ENCODE measurements around the gene PDE7B.

Gene PDE7B

GRCh38 chr6:136031982-136032381, 180.5 kb downstream of the PDE7B start:
- DNase-seq (ENCODE audit: low spot score) = no peak

- DNase-seq (ENCODE audit: low spot score) = no peak
Measured at GRCh38 chr6:136033416-136033815, 181.9 kb downstream of the PDE7B start.

GRCh38 chr6:136034422-136034821, 182.9 kb downstream of the PDE7B start:
- no peak for DNase-seq (ENCODE audit: low spot score)

GRCh38 chr6:136035378-136036070, 184.0 kb downstream of the PDE7B start:
- no peak for DNase-seq (ENCODE audit: low spot score)

GRCh38 chr6:136036071-136036380, 184.5 kb downstream of the PDE7B start:
- DNase-seq (ENCODE audit: low spot score) = no peak

GRCh38 chr6:136036601-136037000, 185.1 kb downstream of the PDE7B start:
- DNase-seq (ENCODE audit: low spot score) = no peak

GRCh38 chr6:136037242-136037875, 185.9 kb downstream of the PDE7B start:
- no peak for DNase-seq (ENCODE audit: low spot score)

- no peak for DNase-seq (ENCODE audit: low spot score)
Measured at GRCh38 chr6:136037876-136038460, 186.5 kb downstream of the PDE7B start.

- no peak for DNase-seq (ENCODE audit: low spot score)
Measured at GRCh38 chr6:136038531-136038930, 187.0 kb downstream of the PDE7B start.

- DNase-seq (ENCODE audit: low spot score) = no peak
Measured at GRCh38 chr6:136039185-136039584, 187.7 kb downstream of the PDE7B start.

- no peak for DNase-seq (ENCODE audit: low spot score)
Measured at GRCh38 chr6:136050475-136050874, 199.0 kb downstream of the PDE7B start.

- DNase-seq (ENCODE audit: low spot score) = no peak
Measured at GRCh38 chr6:136051140-136051775, 199.8 kb downstream of the PDE7B start.

- no peak for DNase-seq (ENCODE audit: low spot score)
Measured at GRCh38 chr6:136052031-136052430, 200.5 kb downstream of the PDE7B start.

GRCh38 chr6:136058852-136059251, 207.4 kb downstream of the PDE7B start:
- no peak for DNase-seq (ENCODE audit: low spot score)

GRCh38 chr6:136059308-136059707, 207.8 kb downstream of the PDE7B start:
- DNase-seq (ENCODE audit: low spot score) = peak; percentile 63

- no peak for DNase-seq (ENCODE audit: low spot score)
Measured at GRCh38 chr6:136060052-136060451, 208.6 kb downstream of the PDE7B start.

- no peak for DNase-seq (ENCODE audit: low spot score)
Measured at GRCh38 chr6:136060759-136061158, 209.3 kb downstream of the PDE7B start.

- no peak for DNase-seq (ENCODE audit: low spot score)
Measured at GRCh38 chr6:136061701-136062100, 210.2 kb downstream of the PDE7B start.

- no peak for DNase-seq (ENCODE audit: low spot score)
Measured at GRCh38 chr6:136063096-136063495, 211.6 kb downstream of the PDE7B start.

GRCh38 chr6:136066005-136066404, 214.5 kb downstream of the PDE7B start:
- no peak for DNase-seq (ENCODE audit: low spot score)

- DNase-seq (ENCODE audit: low spot score) = no peak
Measured at GRCh38 chr6:136067731-136068341, 216.3 kb downstream of the PDE7B start.

- no peak for DNase-seq (ENCODE audit: low spot score)
Measured at GRCh38 chr6:136069119-136069518, 217.6 kb downstream of the PDE7B start.

GRCh38 chr6:136070815-136071214, 219.3 kb downstream of the PDE7B start:
- DNase-seq (ENCODE audit: low spot score) = no peak
